Spleen (tissue), 7 donors: ENCODE measurements around the gene HOXB2.

Experiments used
- POLR2A ChIP-seq, 3 donors: fragments of 450-650 bp; IDR thresholded peaks; one replicate each; pipeline ENCODE4 v1.5.1; 2017; ENCODE audit warnings: antibody characterized with exemption in 3 of 3, mild to moderate bottlenecking in 1 of 3
- TF ChIP-seq, protein P1 (sequence below), 11 experiments: fragments of 200-600 bp in 7 of 11; fragments of 450-650 bp in 4 of 11; sonication (generic) in 4 of 11; IDR thresholded peaks in 8 of 11; conservative IDR thresholded peaks in 3 of 11; 1 replicate in 7 of 11; 2 replicates in 4 of 11; pipeline versions ENCODE4 v1.4.0 to v1.8.0; 2016 to 2021; ENCODE audit warnings: antibody characterized with exemption in 11 of 11, inconsistent platforms in 4 of 11, mild to moderate bottlenecking in 1 of 11
- donor health status: DM: no; HTN: no; CAD: no; lungs with moderate emphysema.
- donor health status: DM: no; HTN: no; CAD: no.
- donor health status: DM: no; HTN: no; CAD: no.

DNA sequence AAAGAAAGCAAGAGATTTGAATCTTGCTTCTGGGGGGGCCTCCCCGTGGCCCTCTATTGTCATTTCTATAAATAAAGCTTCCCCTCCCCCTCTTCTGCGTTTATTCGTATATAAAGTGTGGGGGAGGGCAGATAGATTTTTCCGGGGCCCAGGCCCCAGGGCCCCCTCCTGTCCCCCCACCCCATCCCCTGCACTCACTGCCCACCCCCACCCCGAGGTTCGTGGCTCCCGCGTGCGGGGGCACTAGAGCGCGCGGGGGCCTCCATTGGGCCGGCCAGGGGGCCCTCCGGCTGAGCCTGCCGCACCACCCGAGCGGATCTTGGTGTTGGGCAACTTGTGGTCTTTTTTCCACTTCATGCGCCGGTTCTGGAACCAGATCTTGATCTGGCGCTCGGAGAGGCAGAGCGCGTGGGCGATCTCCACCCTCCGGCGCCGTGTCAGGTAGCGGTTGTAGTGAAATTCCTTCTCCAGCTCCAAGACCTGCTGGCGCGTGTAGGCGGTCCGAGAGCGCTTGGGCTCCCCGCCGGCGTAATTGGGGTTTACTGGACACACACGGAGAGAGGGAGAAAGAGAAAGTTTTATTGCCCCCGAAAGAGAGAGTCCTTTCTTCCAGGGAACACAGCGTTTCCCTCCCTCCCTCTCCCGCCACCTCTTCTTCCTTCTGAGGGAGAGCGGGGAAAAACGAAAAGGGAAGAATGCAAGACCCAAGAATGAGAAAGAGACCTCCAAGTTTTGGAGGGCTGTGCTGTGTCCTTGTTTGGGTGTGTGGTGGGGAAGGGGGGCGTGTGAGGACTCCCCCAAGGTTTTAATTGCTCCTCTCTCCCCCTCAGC lies 31.8 kb upstream of the HOXB2 start:
- TF ChIP-seq, protein P1, sequence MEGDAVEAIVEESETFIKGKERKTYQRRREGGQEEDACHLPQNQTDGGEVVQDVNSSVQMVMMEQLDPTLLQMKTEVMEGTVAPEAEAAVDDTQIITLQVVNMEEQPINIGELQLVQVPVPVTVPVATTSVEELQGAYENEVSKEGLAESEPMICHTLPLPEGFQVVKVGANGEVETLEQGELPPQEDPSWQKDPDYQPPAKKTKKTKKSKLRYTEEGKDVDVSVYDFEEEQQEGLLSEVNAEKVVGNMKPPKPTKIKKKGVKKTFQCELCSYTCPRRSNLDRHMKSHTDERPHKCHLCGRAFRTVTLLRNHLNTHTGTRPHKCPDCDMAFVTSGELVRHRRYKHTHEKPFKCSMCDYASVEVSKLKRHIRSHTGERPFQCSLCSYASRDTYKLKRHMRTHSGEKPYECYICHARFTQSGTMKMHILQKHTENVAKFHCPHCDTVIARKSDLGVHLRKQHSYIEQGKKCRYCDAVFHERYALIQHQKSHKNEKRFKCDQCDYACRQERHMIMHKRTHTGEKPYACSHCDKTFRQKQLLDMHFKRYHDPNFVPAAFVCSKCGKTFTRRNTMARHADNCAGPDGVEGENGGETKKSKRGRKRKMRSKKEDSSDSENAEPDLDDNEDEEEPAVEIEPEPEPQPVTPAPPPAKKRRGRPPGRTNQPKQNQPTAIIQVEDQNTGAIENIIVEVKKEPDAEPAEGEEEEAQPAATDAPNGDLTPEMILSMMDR (IDR thresholded peaks at IDR 0.05 in 8 of 11, conservative IDR thresholded peaks at IDR 0.05 in 3 of 11) = no peak
- TF ChIP-seq POLR2A (IDR thresholded peaks at IDR 0.05) = no peak
